HEK293 (cell line): ENCODE measurements around the gene RNASE4.

Experiments used
- BCL11B ChIP-seq: fragments of 450-650 bp; formaldehyde crosslinking; IDR thresholded peaks from 2 replicates; pipeline ENCODE4 v1.5.1; 2016; ENCODE audit warnings: low read depth, missing biosample characterization, missing genetic modification characterization
- HIC1 ChIP-seq: fragments of 450-650 bp; formaldehyde crosslinking; IDR thresholded peaks from 2 replicates; pipeline ENCODE4 v1.5.1; 2016; ENCODE audit warnings: missing biosample characterization, missing genetic modification characterization
- PRDM6 ChIP-seq: fragments of 450-650 bp; formaldehyde crosslinking; IDR thresholded peaks from 2 replicates; pipeline ENCODE4 v1.5.1; 2017; ENCODE audit warnings: missing biosample characterization, missing genetic modification characterization
- ZBTB20 ChIP-seq: fragments of 450-650 bp; formaldehyde crosslinking; IDR thresholded peaks from 2 replicates; pipeline ENCODE4 v1.5.1; 2016; ENCODE audit warnings: missing biosample characterization, missing genetic modification characterization
- ZBTB49 ChIP-seq: fragments of 450-650 bp; formaldehyde crosslinking; IDR thresholded peaks from 2 replicates; pipeline ENCODE4 v1.5.1; 2016; ENCODE audit warnings: missing biosample characterization, missing genetic modification characterization, low read depth
- ZNF10 ChIP-seq: fragments of 450-650 bp; formaldehyde crosslinking; IDR thresholded peaks from 2 replicates; pipeline ENCODE4 v1.5.1; 2017; ENCODE audit warnings: missing biosample characterization, missing genetic modification characterization
- ZNF138 ChIP-seq: fragments of 450-650 bp; formaldehyde crosslinking; IDR thresholded peaks from 2 replicates; pipeline ENCODE4 v1.5.1; 2016; ENCODE audit warnings: missing biosample characterization, missing genetic modification characterization, borderline replicate concordance
- ZNF174 ChIP-seq: fragments of 450-650 bp; formaldehyde crosslinking; IDR thresholded peaks from 2 replicates; pipeline ENCODE4 v1.5.0; 2017; ENCODE audit warnings: missing biosample characterization, mild to moderate bottlenecking, missing genetic modification characterization
- ZNF202 ChIP-seq: fragments of 450-650 bp; formaldehyde crosslinking; IDR thresholded peaks from 2 replicates; pipeline ENCODE4 v1.5.1; 2016; ENCODE audit warnings: missing biosample characterization, missing genetic modification characterization, borderline replicate concordance
- ZNF24 ChIP-seq: fragments of 450-650 bp; formaldehyde crosslinking; IDR thresholded peaks from 2 replicates; pipeline ENCODE4 v1.5.1; 2016; ENCODE audit warnings: missing biosample characterization, missing genetic modification characterization
- ZNF26 ChIP-seq: fragments of 450-650 bp; formaldehyde crosslinking; IDR thresholded peaks from 2 replicates; pipeline ENCODE4 v1.5.1; 2016; ENCODE audit warnings: missing biosample characterization, missing genetic modification characterization
- ZNF335 ChIP-seq: fragments of 450-650 bp; formaldehyde crosslinking; conservative IDR thresholded peaks from 2 replicates; pipeline ENCODE4 v1.5.1; 2016; ENCODE audit warnings: missing biosample characterization, missing genetic modification characterization
- ZNF366 ChIP-seq: fragments of 450-650 bp; formaldehyde crosslinking; conservative IDR thresholded peaks from 2 replicates; pipeline ENCODE4 v1.5.1; 2016; ENCODE audit warnings: missing biosample characterization, missing genetic modification characterization
- ZNF394 ChIP-seq: fragments of 450-650 bp; formaldehyde crosslinking; IDR thresholded peaks from 2 replicates; pipeline ENCODE4 v1.5.1; 2016; ENCODE audit warnings: missing biosample characterization, missing genetic modification characterization, mild to moderate bottlenecking, moderate library complexity, borderline replicate concordance
- ZNF510 ChIP-seq: fragments of 450-650 bp; formaldehyde crosslinking; IDR thresholded peaks from 2 replicates; pipeline ENCODE4 v1.5.1; 2018; ENCODE audit warnings: mild to moderate bottlenecking, missing genetic modification characterization, missing biosample characterization; ENCODE audit not compliant: insufficient replicate concordance
- ZNF544 ChIP-seq: fragments of 450-650 bp; formaldehyde crosslinking; IDR thresholded peaks from 2 replicates; pipeline ENCODE4 v1.5.0; 2017; ENCODE audit warnings: missing biosample characterization, missing genetic modification characterization
- ZNF548 ChIP-seq: fragments of 450-650 bp; formaldehyde crosslinking; IDR thresholded peaks from 2 replicates; pipeline ENCODE4 v1.5.1; 2016; ENCODE audit warnings: missing biosample characterization, missing genetic modification characterization
- ZNF585B ChIP-seq: fragments of 450-650 bp; formaldehyde crosslinking; IDR thresholded peaks from 2 replicates; pipeline ENCODE4 v1.5.1; 2016; ENCODE audit warnings: missing biosample characterization, missing genetic modification characterization
- ZNF664 ChIP-seq: fragments of 450-650 bp; formaldehyde crosslinking; IDR thresholded peaks from 2 replicates; pipeline ENCODE4 v1.5.1; 2016; ENCODE audit warnings: missing biosample characterization, missing genetic modification characterization
- ZNF677 ChIP-seq: fragments of 450-650 bp; IDR thresholded peaks from 2 replicates; pipeline ENCODE4 v1.5.0; 2018; ENCODE audit warnings: missing biosample characterization, mild to moderate bottlenecking, missing genetic modification characterization, moderate library complexity
- ZNF692 ChIP-seq: fragments of 450-650 bp; formaldehyde crosslinking; IDR thresholded peaks from 2 replicates; pipeline ENCODE4 v1.5.1; 2016; ENCODE audit warnings: missing biosample characterization, missing genetic modification characterization
- ZNF776 ChIP-seq: fragments of 450-650 bp; formaldehyde crosslinking; IDR thresholded peaks from 2 replicates; pipeline ENCODE4 v1.5.0; 2017; ENCODE audit warnings: missing biosample characterization, missing genetic modification characterization, borderline replicate concordance
- ZNF777 ChIP-seq: fragments of 450-650 bp; formaldehyde crosslinking; IDR thresholded peaks from 2 replicates; pipeline ENCODE4 v1.5.1; 2017; ENCODE audit warnings: missing biosample characterization, missing genetic modification characterization, borderline replicate concordance
- TF ChIP-seq, protein P1 (sequence below): fragments of 450-650 bp; formaldehyde crosslinking; IDR thresholded peaks from 2 replicates; pipeline ENCODE4 v1.5.1; 2016; ENCODE audit warnings: missing biosample characterization, missing genetic modification characterization
- TF ChIP-seq, protein P2 (sequence below): IDR thresholded peaks from 2 replicates; pipeline ENCODE4 v1.6.1; 2011; ENCODE audit warnings: mild to moderate bottlenecking, low read depth, low read length, borderline replicate concordance

Gene RNASE4

GRCh38 chr14:20652996-20653975 is 31.1 kb upstream of the RNASE4 start (continued):
- TF ChIP-seq, protein P1, sequence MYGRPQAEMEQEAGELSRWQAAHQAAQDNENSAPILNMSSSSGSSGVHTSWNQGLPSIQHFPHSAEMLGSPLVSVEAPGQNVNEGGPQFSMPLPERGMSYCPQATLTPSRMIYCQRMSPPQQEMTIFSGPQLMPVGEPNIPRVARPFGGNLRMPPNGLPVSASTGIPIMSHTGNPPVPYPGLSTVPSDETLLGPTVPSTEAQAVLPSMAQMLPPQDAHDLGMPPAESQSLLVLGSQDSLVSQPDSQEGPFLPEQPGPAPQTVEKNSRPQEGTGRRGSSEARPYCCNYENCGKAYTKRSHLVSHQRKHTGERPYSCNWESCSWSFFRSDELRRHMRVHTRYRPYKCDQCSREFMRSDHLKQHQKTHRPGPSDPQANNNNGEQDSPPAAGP (tag by site-specific recombination) = peak; percentile 92
- TF ChIP-seq PRDM6 (no peak), ZNF202 (tag by site-specific recombination) (no peak), ZNF776 (tag by site-specific recombination) (no peak), ZNF664 (no peak), ZNF548 (tag by site-specific recombination) (no peak), ZNF692 (tag by site-specific recombination) (peak; percentile 79), BCL11B (tag by site-specific recombination) (no peak), ZNF544 (tag by site-specific recombination) (no peak), HIC1 (tag by site-specific recombination) (no peak), ZNF174 (tag by site-specific recombination) (no peak), ZBTB20 (tag by site-specific recombination) (peak; percentile 58), ZNF510 (tag by site-specific recombination) (no peak), ZNF394 (tag by site-specific recombination) (peak; percentile 79), ZNF677 (tag by site-specific recombination) (no peak), ZNF24 (tag by site-specific recombination) (peak; percentile 92), ZNF26 (no peak), ZNF335 (tag by site-specific recombination) (peak; percentile 59), ZNF10 (tag by site-specific recombination) (no peak), ZBTB49 (tag by site-specific recombination) (no peak), ZNF777 (tag by site-specific recombination) (no peak), ZNF585B (no peak), ZNF138 (tag by site-specific recombination) (no peak), ZNF366 (tag by site-specific recombination) (peak; percentile 44; the same call in 1 of the 2 replicates)
- TF ChIP-seq, protein P2, sequence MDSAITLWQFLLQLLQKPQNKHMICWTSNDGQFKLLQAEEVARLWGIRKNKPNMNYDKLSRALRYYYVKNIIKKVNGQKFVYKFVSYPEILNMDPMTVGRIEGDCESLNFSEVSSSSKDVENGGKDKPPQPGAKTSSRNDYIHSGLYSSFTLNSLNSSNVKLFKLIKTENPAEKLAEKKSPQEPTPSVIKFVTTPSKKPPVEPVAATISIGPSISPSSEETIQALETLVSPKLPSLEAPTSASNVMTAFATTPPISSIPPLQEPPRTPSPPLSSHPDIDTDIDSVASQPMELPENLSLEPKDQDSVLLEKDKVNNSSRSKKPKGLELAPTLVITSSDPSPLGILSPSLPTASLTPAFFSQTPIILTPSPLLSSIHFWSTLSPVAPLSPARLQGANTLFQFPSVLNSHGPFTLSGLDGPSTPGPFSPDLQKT = no peak
